ENCODE results near the gene PTPRB.

GRCh38 chr12:70639535-70639934, 2.3 kb upstream of the PTPRB start:
- TF ChIP-seq EZH2 (IDR thresholded peaks at IDR 0.05; ENCODE audit: borderline replicate concordance, low read depth, low read length, severe bottlenecking): no peak
- TF ChIP-seq POLR2A (IDR thresholded peaks at IDR 0.05; ENCODE audit: low read depth, low read length): no peak
- TF ChIP-seq MAX (IDR thresholded peaks at IDR 0.05; ENCODE audit: insufficient read depth, insufficient read length): no peak
- no peak for TF ChIP-seq CTCF (IDR thresholded peaks at IDR 0.05; ENCODE audit: extremely low read depth in 1 of 2, insufficient read depth in 1 of 2, low read depth in 1 of 2, low read length in 2 of 2)
- no peak for TF ChIP-seq POLR2AphosphoS5 (IDR thresholded peaks at IDR 0.05; ENCODE audit: insufficient read depth, low read depth, low read length)
- TF ChIP-seq GATA2 (IDR thresholded peaks at IDR 0.05; ENCODE audit: insufficient read depth, insufficient read length, low read depth, low read length): no peak
